Activated naive CD4-positive, alpha-beta T cell treated with Interleukin-2 at 50 U/mL for 16 hours (primary cell): ENCODE measurements around the gene RHEX.

Source experiments
- DNase-seq: peaks from one replicate; pipeline ENCODE4 v3.0.0-alpha.2; 2020

RHEX gene, protein sequence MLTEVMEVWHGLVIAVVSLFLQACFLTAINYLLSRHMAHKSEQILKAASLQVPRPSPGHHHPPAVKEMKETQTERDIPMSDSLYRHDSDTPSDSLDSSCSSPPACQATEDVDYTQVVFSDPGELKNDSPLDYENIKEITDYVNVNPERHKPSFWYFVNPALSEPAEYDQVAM

DNA sequence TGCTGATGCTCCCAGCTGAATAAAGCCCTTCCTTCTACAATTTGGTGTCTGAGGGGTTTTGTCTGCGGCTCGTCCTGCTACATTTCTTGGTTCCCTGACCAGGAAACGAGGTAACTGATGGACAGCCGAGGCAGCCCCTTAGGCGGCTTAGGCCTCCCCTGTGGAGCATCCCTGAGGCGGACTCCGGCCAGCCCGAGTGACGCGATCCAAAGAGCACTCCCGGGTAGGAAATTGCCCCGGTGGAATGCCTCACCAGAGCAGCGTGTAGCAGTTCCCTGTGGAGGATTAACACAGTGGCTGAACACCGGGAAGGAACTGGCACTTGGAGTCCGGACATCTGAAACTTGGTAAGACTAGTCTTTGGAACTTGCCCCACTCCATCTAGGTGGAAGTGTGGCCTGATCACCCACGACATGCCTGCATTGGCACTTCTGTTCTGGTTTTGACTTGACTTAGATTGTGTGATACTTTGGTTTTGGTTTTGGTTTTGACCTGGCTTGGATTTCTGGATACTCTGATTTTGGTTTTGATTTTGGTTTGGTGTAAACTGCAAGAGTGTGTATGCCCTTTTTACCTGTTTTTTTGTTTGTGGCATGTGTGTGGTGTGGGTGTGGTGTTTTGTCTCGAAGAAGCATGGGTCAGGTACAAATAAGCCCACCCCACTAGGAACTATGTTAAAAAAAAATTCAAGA lies at the start of gene RHEX:
TSS of gene RHEX (plus strand) at position 255 of the 692 bp plus-strand sequence. CDS start 44,656 bp downstream, outside the sequence.
- DNase-seq: peak; percentile 19

DNA sequence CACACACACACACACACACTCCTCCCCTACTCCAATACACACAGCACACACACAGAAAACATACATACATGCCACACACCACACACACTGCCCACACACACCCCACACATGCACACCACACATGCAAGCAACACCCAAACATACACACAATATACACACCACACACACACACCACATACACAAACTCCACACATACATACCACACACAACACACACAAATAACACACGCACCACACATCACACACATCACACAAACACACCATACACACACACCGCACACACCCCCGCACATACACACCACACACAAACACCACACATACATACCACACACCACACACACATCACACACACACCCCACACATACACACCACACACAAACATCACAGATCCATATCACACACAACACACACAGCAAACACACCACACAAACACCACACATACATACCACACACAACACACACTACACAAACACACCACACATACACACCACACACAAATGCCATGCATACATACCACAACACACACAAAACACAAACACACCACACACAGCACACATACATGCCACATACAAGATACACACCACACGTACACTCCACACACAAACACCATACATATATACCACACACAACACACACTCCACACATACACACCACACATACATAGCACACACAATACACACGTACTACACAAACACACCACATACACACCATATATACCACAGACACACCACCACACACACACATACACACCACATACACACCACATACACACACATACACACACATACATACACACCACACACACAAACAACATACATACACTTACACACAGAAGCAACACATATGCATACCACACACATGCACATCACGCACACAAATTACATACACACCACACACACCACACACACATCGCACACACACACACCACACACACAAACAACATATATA lies 48.8 kb upstream of the RHEX start:
- no peak for DNase-seq

DNA sequence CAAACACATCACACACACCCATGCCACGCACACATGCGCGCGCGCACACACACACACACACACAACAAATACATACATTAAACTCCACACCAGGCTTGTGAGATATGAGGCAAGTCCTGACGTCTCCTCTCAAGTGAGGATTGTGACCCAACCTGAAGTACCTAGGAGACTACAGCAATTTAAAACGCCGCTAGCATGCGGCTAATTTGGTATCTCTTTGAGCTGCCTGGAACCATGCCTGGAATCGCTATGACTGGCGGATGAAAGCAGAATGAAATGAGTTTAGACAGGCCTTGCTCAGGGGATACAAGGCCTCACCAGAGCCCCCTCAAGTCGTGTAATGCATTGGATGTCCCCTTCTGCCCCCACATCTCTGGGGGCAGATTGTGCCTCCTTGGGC lies 48.1 kb upstream of the RHEX start:
- no peak for DNase-seq

DNA sequence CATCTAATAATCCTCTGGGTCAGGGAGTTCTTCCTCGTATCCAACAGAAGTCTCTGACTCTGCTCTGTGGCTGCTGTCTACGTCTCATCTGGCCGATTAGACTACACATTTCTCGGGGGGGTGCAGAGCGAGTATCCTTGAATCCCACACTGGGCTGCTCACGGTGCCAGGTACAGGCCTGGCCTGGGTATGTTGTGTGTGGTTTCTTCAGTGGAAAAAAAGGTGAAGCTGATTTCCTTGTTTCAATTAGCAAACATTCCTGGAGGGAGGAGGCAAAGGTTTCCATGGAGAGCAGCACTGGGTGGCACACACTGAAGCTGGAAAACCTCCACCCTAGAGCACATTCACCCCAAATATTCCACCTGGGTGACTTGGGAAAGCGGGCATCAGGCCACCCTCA lies 47.7 kb upstream of the RHEX start:
- DNase-seq: no peak

DNA sequence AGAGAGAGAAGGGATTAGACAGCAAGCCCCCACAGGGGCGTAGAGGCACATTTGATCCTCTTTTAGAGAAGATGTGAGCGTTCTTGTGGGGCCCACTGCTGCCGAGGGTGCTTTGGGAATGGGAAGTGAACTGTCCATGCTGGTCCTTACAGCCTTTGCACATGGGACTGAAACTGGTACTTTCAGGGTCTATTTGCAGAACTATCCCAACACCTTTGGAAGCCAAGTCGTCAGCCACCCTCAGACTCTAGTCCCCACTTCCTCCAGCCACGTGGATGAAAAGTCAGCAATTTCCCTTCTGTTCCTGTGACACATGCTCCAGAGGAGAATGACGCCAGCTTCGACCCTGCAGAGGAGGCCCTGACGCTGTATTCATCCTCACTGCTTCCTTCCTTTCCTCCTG lies 47.2 kb upstream of the RHEX start:
- no peak for DNase-seq

DNA sequence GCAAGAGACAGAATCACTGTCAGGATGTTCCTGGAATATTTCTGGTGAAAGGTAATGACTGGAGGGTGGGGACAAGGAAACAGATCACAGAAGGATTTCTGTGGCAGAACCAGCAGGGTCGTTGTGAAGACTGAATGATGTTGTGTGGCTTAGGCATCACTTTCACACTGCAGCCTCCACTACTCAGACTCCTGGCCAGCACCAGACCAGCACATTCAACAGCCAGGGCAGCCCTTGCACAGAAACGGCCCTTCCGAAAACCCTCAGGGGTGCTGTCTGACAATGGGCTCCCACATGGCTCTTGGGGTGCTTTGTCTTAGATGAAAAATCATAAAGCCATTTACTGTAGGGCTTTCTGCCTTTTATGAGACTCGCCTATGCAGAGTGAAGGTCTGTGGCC lies 46.0 kb upstream of the RHEX start:
- DNase-seq: no peak

DNA sequence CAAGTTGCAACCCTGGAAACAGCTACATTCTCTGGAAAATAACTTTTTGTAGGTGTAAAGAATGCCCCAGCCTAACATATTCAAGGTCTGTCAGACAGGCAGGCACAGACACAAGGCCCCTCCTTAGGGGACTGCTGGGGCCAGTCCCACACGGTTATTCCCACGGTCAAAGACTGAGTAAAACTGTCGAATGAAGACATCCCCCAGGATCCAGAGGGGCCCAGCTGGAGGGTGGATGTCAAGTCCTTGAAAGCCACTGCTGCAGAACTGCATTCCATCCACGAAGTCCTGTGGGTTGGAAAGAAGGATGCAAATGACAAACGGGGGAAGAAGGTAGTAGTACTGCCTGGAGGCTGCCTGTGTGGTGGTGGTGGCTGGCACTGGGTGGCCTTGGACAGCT lies 42.9 kb upstream of the RHEX start:
- no peak for DNase-seq

DNA sequence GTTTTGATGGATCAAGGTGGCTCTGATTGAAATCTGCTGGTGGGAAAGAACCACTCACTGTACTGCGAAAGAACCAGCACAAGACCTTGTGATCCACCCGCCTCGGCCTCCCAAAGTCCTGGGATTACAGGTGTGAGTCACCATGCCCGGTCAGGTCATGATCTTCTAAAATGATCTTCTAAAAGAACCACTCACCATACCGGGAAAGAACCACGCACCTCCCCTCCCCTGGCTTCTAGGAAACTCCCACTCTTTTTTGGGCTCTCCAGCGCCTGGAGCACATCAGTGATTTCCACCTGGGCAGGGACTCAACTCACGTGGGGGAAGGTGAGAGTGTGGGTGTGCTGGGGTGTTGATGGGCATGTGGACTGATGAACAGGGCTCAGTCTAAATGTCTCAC lies 41.9 kb upstream of the RHEX start:
- DNase-seq: peak; percentile 9

DNA sequence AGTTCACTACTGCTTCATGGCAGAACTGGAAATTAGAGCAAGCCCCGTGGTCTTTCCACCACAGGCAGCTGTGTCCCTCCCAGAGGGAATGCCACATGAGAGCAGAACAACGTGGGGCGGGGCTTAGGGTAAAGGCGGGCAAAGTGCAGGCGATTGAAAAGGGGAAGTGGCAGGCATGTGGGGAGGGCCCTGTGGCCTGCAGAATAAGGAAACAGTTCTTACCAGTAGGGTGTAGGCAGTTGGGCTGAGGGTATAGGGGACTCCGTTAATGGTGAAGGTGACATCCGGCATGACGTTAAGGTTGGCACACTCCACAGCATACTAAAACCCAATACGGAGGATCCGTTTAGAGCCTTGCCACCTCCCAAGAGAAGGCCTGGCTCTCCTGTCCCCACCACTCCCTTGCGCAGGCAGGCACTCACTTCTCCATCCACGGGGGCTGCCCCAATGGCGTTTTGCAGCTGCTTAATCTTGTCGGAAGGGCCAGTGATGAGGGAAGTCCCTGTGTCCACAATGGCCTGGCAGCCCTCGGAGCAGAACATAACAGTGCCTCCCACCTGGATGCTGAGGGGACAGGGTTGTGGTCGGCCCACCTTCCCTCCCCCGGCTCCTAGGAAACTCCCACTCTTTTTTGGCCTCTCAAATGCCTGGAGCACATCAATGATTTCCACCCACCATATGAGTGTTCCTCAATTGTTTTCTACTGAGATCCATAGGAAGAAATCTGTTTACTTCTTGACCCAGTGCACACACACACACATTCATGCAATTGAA lies 40.7 kb upstream of the RHEX start:
- DNase-seq: no peak

DNA sequence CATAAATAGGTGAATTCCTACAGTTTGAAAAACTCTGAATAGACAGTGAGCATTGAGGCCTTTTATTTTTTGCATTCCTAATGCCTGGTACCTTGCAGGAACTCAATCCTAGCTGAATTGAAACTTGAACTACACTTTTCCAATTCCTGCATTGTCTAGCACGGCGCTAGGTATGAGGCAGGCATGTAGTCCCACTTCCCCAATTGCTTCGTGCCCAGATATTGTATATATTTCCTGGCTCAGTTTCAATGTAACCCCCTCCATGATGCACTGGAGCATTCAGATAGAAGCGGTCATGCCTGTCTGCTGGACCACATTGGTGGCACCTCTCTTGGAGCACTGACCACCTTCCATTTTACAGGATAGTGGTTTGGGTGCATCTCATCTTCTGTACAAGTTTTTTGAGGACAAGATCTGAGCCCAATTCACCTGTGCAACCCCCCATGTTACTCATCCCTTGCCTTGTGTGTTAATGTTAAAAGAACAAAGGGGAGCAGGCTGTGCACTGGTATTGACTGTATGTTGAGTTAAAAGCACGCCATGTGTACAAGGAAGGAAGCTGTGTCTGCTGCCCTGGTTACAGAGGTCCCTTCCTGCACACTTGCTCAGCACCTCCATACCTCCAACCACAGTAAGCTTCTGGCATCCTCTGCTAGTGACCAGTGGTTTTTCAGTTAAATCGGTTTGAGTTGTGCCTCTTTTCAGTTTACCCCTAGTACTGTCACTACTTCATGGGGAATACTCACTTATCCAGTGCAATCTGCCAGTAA lies 39.8 kb upstream of the RHEX start:
- no peak for DNase-seq

DNA sequence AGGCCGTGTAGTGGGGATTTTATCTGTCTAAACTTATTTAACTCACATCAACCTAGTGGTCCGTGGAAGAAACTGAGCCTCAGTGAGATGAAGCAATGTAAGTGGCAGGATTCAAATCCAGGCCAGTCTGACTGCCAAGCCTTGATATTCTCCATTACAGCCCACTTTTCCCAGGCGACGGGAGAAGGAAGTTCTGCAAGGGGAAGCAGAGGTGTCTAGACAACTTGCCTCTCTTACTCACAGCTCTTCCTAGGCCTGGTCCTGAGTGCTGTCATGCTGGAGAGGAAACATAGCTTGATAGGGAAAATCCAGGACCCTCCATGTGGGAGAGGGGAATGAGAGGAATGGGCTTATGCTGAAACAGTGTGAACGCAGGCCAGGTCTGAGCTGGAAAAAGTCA lies 38.4 kb upstream of the RHEX start:
- no peak for DNase-seq

DNA sequence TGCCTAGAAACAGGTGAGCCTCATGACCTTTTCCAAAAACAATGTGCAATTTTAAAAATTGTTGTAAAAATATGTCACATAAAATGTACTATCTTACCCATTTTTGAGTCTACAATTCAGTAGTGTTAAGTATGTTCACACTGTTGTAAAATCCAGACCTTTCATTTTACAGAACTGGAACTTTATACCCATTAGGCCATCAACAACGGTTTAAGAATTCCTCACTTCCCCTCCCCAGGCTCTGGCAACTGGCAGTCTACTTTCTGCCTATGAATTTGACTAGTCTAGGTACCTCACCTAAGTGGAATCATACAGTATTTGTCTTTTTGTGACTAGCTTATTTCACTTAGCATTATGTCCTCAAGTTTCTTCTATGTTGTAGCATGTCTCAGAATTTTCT lies 37.9 kb upstream of the RHEX start:
- no peak for DNase-seq

DNA sequence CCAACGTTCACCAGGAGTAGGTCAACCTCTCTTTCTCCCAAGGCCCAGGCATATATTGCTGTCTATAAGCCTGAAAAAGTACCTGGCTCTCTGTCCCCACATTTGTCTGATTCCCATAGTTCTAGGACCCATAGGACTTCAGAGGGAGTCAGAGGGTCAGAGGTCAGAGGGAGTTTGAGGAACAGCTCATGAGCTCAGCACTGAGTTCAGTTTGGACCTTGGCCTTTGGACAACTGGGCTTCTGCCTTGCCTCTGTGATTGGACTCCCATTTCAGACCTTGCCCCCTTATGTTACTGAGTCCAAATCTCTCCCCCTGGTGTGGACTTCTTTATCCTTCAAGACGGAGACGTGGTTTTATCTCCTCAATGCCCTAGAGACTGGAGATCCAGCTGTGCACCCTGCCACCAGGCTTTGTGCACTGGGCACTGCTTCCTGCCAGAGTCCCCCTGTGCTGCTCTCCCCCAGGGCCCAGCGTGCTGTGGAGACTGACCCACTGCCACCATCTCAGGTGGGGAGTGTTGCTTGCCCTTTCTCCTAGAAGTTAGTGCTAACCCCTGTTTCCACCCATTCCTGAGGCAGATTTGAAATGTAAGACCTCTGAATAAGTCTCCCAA lies 32.5 kb upstream of the RHEX start:
- no peak for DNase-seq

DNA sequence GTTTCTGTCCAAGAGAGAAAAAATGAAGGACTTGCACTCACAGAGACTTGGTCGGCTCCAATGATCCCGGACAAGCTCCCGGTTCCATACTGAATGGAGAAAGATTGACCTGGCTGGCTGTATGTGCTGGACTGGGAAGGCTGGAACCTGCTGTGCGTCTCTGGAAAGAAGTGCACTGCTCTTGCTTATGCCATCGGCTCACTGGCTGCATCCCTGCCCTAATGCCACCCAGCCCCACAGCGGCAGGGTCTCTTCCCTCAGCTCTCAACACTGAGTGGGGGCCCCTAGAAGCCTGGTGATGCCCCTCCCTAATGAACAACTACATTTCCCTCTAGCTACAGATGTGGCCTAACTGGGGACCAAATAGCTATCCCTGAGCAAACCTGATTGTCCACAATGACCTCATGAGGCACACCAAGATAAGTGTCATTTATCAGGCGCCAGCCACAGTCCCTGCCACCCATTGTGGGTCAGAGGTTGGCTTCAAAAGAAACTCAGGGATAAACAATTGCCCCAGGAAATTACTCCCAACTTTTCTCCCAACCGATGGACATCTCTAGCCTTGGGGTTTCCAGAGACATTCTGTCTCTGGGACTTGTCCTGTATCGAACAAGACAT lies 31.9 kb upstream of the RHEX start:
- no peak for DNase-seq

DNA sequence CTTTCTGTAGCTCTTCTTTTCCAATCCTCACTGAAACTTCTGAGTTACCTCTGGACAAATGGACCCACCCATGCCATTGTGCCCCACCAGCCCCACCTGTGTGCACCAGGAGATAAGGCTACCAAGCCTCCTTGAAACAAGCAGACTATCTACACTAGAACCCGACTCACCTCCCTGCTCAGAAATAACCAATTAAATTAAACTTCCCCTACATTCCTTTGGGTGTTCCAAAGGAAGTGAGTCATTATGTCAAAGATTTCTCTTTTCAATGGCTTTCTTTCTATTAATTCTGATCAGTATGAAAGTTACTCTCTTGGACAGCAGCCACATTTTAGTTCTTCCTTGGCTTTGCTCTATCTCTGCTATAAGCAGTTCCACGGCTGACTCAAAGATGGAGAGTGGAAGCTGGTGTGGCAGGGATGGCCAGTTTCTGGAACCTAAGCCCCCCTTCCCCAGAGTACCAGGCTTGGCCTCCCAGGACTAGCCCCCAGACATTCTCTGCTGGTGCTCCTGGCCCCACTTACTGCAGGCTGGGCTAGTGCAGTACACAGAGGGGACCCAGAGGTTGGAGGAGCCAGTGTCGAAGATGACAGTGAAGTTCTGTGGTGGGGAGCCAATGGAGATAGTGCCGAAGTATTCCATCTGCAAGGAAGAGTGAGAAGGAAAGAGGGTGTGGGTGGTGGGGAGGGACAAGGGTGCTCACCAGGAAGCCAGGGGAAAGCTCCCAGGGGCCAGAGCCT lies 31.2 kb upstream of the RHEX start:
- no peak for DNase-seq

DNA sequence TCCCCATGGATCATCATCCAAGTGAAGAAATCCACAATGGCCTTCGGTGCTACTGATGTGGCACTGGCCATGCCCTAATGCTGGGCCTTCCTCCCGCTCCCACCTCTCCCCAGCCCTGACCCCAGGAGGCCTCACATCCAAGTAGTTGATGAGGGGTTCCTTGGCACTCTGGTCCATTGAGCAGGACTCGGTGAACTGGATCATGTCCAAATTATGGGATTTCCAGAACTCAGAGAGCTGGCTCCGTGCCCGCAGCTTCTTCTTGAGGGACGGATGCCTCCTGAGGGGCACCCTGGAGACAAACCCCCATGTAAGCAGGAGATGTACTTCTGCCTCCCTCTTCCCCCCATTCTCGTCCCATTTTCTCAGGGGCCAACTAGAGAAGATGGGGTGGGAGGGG lies 30.2 kb upstream of the RHEX start:
- no peak for DNase-seq

DNA sequence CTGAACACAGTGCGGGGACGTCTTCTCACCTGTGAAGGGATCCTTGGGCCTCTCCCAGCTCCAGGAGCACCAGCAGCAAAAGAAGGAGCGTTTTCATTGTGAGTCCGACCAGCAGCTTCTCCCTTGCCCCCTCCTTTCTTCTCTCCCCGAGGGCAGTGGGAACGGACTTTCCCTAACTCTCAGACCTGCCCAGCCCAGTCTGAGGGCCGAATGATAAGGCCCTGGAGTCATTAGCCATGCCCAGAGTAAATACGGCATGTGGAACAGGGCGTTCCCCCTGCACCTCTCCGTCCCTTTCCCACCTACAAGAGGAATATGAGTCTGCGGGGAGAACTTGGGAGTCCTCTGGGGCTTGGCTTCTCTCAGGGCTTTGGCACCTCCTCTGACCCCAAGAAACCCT lies 29.3 kb upstream of the RHEX start, which contains the start of gene CTSE:
TSS of gene CTSE (minus strand) at position 201 of the 400 bp plus-strand sequence. CDS start at position 97, 104 bp downstream.
- DNase-seq: no peak

DNA sequence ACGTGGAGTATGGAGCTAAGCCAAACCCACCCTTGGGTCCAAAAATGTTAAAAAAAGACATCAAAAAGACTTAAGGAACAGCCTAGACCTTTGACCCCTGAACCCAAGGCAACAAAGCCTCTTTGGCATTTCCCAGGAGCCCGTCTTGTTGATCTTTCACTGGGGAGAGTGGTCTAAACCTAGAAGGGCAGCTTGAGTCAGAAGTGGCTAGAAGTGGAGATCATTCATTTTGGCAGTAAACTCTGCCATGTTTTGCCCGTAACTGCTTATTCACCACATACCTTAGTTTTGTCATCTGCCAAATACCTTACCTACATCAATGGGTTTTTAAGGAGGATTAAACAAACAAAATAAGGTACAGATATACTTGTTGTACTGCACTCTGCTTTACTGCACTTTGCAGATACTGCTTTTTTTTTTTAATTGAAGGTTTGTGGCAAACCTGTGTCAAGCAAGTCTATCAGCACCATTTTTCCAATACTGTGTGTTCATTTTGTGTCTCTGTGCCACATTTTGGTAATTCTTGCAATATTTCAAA lies 27.6 kb upstream of the RHEX start:
- no peak for DNase-seq

DNA sequence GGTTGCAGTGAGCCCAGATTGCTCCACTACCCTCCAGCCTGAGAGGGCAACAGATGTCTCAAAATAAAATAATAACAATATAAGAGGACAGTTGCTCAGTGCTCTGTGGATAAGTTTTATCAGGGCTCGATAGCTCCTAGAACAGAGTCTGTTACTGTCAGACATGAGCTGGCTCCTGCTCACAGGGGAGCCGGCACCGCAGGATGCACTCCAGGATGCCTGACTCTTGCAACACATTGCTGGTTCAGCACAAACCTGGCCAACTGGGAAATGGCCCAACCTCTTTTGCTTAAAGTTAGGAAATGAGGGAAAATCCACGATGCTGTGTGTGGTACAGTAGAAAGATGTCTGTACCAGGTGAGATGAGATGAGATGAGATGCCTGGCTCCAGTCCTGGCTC lies 23.5 kb upstream of the RHEX start:
- no peak for DNase-seq

DNA sequence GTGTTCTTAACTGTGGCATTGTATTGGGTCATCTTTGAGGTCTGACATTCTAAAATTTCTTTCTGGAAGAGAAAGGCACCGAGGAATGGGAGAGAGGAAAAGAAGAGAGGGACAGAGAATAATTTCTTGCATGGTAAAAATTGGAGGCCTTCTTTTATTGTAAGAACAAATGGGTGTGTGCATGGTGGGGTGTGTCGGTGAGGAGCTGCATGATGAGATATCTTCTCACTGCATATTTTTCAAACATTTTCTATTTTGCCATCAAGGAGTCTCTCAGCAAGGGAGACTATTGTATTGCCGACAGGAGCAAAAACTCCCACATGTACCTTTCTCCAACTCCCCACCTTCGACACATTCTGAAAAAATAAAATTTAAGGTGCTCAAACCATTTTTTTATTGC lies 22.8 kb upstream of the RHEX start:
- no peak for DNase-seq
